IPS DF 6.9 (cell line): ENCODE results near the gene NME3.
"Not testable (repeated sequence)": the region's sequence is repeated elsewhere in the genome, so short reads cannot be mapped to it uniquely, and the experiment has no call there.

Experiments used
- DNase-seq: peaks from one replicate; pipeline ENCODE4 v3.0.0-alpha.2; 2013; ENCODE audit warnings: low read depth, low spot score
- H3K27ac ChIP-seq: one replicate; pipeline ENCODE4 v1.5.1; 2013; ENCODE audit warnings: low read length, control low read depth
- H3K27me3 ChIP-seq: 2 replicates; pipeline ENCODE4 v1.6.1; 2013; ENCODE audit warnings: mild to moderate bottlenecking, low read length; ENCODE audit not compliant: control insufficient read depth, insufficient read depth
- H3K36me3 ChIP-seq: 2 replicates; pipeline ENCODE4 v1.6.1; 2013; ENCODE audit warnings: low read length; ENCODE audit not compliant: control insufficient read depth, insufficient read depth
- H3K4me1 ChIP-seq: 2 replicates; pipeline ENCODE4 v1.6.1; 2013; ENCODE audit warnings: low read length; ENCODE audit not compliant: control insufficient read depth, insufficient read depth
- H3K4me3 ChIP-seq: 2 replicates; pipeline ENCODE4 v1.5.1; 2013; ENCODE audit warnings: mild to moderate bottlenecking, low read length
- H3K9me3 ChIP-seq: 2 replicates; pipeline ENCODE4 v1.6.1; 2013; ENCODE audit warnings: low read length, inconsistent platforms; ENCODE audit not compliant: control insufficient read depth, insufficient read depth
- WGBS: extraction: QIAGEN DNeasy Blood & Tissue Kit; methylation state at CpG from one replicate; pipeline ENCODE4 v1.1.7; 2013; ENCODE audit warnings: mixed read lengths, missing lambda C conversion rate; ENCODE audit not compliant: insufficient read length, insufficient coverage; 5-methylcytosine and 5-hydroxymethylcytosine counted together

NME3 gene

GRCh38 chr16:1734123-1734522 is 37.2 kb downstream of the NME3 start:
- Histone ChIP-seq H3K27ac (no peak overlapping the region), H3K9me3 (no peaks in the 10 kb centered on the region), H3K36me3 (peaks cover 13% of the 10 kb centered on the region; the same call in 1 of the 2 replicates), H3K27me3 (no peaks in the 10 kb centered on the region), H3K4me3 (no peak overlapping the region), H3K4me1 (no peaks in the 10 kb centered on the region)
- DNase-seq, result no peak
- WGBS, result no CpG with 5 or more reads among the region's 22 CpGs

DNA sequence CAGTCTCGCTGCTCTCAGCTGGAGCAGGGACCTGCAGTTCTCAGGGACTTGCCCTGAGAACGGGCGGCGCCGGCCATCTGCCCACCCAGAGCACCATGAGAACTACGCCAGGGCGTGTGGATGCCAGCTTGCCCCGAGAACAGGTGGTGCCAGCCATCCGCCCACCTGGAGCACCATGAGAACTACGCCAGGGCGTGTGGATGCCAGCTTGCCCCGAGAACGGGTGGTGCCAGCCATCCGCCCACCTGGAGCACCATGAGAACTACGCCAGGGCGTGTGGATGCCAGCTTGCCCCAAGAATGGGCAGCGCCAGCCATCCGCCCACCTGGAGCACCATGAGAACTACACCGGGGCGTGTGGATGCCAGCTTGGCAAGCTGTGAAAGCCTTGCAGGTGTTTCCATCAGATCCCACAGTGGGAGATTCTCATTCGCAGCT is 38.8 kb downstream of the NME3 start:
- peaks cover 13% of the 10 kb centered on the region; the same call in 1 of the 2 replicates for H3K36me3 ChIP-seq
- H3K4me3 ChIP-seq, H3K27ac ChIP-seq, DNase-seq, H3K27me3 ChIP-seq, H3K4me1 ChIP-seq, H3K9me3 ChIP-seq: not testable (repeated sequence)
- no CpG with 5 or more reads among the region's 21 CpGs for whole genome bisulfite sequencing

DNA sequence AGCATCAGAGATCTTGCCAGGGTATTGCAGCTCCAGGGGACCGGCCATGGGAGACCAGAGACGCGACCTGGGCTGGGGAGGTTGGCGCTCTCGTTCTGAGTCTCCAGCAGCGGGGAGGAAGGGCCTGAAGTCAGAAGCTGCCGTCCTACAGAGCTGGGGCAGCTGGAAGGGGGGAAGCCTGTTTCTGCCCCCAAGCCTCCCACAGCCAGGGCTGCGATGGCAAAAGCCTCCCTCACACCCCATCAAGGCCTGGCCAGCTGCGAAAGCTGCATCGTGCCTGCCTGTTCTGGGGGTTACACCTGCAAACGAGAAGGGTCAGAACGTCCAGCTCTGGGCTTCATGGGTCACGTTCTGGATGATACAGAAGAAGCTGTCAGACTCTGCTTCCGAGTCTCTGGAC is 39.3 kb downstream of the NME3 start:
- no peak overlapping the region for H3K4me3 ChIP-seq
- no peak for DNase-seq
- no peaks in the 10 kb centered on the region for H3K27me3 ChIP-seq
- H3K4me1 ChIP-seq, result no peaks in the 10 kb centered on the region
- no CpG with 5 or more reads among the region's 14 CpGs for WGBS
- no peaks in the 10 kb centered on the region for H3K9me3 ChIP-seq
- peaks cover 13% of the 10 kb centered on the region; the same call in 1 of the 2 replicates for H3K36me3 ChIP-seq
- no peak overlapping the region for H3K27ac ChIP-seq

DNA sequence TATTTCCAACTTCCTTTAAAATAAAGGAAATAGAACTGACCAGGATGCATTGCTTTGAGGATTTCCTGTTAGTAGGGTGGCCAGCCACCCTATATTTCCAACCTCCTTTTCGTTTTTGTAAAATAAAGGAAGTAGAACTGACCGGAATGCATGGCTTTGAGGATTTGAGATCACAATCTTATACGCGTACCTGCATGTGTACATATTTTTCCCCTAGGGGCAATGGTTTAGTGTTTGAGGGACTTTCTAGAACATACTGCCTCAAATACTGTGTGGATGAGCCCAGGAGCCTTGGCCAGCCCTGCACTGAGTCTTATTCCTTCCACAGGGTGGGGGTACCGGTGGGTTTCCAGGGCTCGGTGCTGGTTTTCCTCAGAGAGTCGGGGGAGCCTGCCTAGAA is 39.7 kb downstream of the NME3 start:
- DNase-seq, result no peak
- Histone ChIP-seq H3K4me3 (no peak overlapping the region), H3K36me3 (peaks cover 13% of the 10 kb centered on the region; the same call in 1 of the 2 replicates), H3K27ac (no peak overlapping the region), H3K9me3 (no peaks in the 10 kb centered on the region), H3K27me3 (no peaks in the 10 kb centered on the region), H3K4me1 (no peaks in the 10 kb centered on the region)
- WGBS, result no CpG with 5 or more reads among the region's 7 CpGs

DNA sequence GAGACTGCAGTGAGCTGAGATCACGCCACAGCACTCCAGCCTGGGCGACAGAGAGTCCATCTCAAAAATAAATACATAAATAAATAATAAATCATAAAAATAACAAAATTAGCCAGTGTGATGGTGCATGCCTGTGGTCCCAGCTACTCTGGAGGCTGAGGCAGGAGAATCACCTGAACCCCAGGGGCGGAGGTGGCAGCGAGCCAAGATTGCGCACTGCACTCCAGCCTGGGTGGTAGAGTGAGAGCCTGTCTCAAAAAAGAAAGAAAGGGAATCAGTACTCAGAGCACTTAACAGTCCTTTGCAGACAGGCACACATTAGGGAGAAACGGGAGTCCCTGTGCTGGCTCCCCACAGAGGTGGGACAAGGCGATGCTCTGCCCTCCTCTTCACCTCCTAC is 40.3 kb downstream of the NME3 start:
- DNase-seq, result no peak
- Histone ChIP-seq H3K4me1 (no peaks in the 10 kb centered on the region), H3K27me3 (no peaks in the 10 kb centered on the region), H3K36me3 (peaks cover 14% of the 10 kb centered on the region; the same call in 1 of the 2 replicates), H3K4me3 (no peak overlapping the region), H3K27ac (no peak overlapping the region), H3K9me3 (no peaks in the 10 kb centered on the region)
- WGBS, result no CpG with 5 or more reads among the region's 7 CpGs

GRCh38 chr16:1729445-1729844 is 41.9 kb downstream of the NME3 start:
- H3K4me3 ChIP-seq, result no peak overlapping the region
- H3K36me3 ChIP-seq, result peaks cover 13% of the 10 kb centered on the region; the same call in 1 of the 2 replicates
- H3K9me3 ChIP-seq, result no peaks in the 10 kb centered on the region
- no peaks in the 10 kb centered on the region for H3K4me1 ChIP-seq
- WGBS, result no CpG with 5 or more reads among the region's 35 CpGs
- H3K27ac ChIP-seq, result no peak overlapping the region
- H3K27me3 ChIP-seq, result no peaks in the 10 kb centered on the region
- no peak for DNase-seq

GRCh38 chr16:1729026-1729425 is 42.3 kb downstream of the NME3 start:
- WGBS, result no CpG with 5 or more reads among the region's 18 CpGs
- Histone ChIP-seq H3K9me3 (no peaks in the 10 kb centered on the region), H3K27me3 (no peaks in the 10 kb centered on the region), H3K27ac (no peak overlapping the region), H3K4me3 (no peak overlapping the region), H3K4me1 (no peaks in the 10 kb centered on the region), H3K36me3 (peaks cover 11% of the 10 kb centered on the region; the same call in 1 of the 2 replicates)
- no peak for DNase-seq

DNA sequence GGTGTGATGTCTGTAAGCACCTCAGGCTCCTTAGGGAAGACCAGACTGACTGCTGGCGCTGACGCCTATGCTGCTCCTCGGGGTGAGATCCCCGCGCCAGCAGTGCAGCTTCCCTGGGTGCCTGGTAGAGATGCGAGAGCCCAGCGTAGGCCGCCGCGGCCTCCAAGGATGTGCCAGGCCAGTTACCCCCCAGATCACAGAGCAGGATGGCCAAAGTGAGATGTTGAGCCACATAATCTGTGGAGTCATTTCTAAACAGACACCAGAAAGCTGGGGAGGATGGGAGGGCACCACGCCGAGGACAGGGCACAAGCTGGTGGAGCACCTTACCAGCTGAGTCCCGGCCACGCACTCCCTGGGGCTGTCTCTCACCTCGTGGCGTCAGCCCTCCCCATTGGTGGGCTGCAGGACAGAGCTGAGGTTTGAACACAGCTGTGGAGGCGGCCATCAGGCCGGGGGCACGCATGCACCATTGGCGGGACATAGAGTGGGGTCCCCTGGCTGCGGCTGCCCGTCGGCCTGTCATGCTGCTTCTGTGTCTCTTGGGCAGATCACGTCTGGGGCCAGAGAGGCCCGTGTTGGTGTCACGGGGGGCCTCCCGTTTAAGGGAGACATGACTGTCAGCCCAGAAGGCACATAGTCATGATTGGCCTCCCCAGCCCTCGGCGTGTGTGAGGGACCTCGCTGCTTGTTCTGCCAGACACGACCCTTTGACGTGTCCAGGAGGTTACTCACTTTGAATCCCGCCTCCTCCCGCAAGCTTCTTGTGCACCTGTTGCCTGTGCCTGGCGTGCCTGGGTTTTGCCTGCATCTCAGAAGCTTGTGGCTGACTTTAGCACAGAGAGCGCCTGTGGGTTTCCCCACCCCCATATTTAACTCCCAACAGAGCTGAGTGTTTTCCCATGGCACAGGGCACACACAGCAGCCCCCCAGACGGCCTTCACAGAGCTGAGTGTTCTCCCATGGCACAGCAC is 43.4 kb downstream of the NME3 start:
- Histone ChIP-seq H3K27me3 (no peaks in the 10 kb centered on the region), H3K36me3 (peaks cover 11% of the 10 kb centered on the region; the same call in 1 of the 2 replicates), H3K9me3 (no peaks in the 10 kb centered on the region), H3K27ac (no peak overlapping the region), H3K4me3 (no peak overlapping the region), H3K4me1 (no peaks in the 10 kb centered on the region)
- no peak for DNase-seq
- WGBS, result no CpG with 5 or more reads among the region's 37 CpGs

GRCh38 chr16:1726661-1727502 is 44.5 kb downstream of the NME3 start:
- Histone ChIP-seq H3K4me1 (no peaks in the 10 kb centered on the region), H3K9me3 (no peaks in the 10 kb centered on the region), H3K4me3 (no peak overlapping the region), H3K27me3 (no peaks in the 10 kb centered on the region), H3K36me3 (peaks cover 6% of the 10 kb centered on the region; the same call in 1 of the 2 replicates), H3K27ac (no peak overlapping the region)
- no peak for DNase-seq
- WGBS, result no CpG with 5 or more reads among the region's 32 CpGs

DNA sequence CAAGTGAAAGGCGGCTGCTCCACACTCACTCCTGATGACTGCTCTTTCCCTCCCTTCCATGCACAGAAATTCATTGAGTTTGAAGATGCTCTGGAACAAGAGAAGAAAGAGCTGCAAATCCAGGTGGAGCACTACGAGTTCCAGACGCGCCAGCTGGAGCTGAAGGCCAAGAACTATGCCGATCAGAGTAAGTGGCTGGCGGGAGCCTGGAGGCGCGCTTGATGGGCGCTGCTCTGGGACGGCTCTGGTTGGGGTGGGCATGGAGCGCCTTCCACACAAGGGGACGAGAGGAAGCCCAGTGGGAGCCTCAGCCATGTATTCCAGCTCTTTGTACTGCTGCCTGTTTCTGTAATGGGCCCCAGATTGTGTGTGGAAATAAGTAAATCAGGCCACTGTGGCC is 46.9 kb downstream of the NME3 start:
- H3K36me3 ChIP-seq, result peaks cover 5% of the 10 kb centered on the region; the same call in 1 of the 2 replicates
- no peak overlapping the region for H3K27ac ChIP-seq
- WGBS, result no CpG with 5 or more reads among the region's 12 CpGs
- no peaks in the 10 kb centered on the region for H3K27me3 ChIP-seq
- DNase-seq, result no peak
- no peak overlapping the region for H3K4me3 ChIP-seq
- no peaks in the 10 kb centered on the region for H3K9me3 ChIP-seq
- H3K4me1 ChIP-seq, result no peaks in the 10 kb centered on the region
